ENCODE data around the gene PIP5K1C.
A peak's percentile ranks its signal among the peaks of the same experiment; 100 is the strongest.

DNA sequence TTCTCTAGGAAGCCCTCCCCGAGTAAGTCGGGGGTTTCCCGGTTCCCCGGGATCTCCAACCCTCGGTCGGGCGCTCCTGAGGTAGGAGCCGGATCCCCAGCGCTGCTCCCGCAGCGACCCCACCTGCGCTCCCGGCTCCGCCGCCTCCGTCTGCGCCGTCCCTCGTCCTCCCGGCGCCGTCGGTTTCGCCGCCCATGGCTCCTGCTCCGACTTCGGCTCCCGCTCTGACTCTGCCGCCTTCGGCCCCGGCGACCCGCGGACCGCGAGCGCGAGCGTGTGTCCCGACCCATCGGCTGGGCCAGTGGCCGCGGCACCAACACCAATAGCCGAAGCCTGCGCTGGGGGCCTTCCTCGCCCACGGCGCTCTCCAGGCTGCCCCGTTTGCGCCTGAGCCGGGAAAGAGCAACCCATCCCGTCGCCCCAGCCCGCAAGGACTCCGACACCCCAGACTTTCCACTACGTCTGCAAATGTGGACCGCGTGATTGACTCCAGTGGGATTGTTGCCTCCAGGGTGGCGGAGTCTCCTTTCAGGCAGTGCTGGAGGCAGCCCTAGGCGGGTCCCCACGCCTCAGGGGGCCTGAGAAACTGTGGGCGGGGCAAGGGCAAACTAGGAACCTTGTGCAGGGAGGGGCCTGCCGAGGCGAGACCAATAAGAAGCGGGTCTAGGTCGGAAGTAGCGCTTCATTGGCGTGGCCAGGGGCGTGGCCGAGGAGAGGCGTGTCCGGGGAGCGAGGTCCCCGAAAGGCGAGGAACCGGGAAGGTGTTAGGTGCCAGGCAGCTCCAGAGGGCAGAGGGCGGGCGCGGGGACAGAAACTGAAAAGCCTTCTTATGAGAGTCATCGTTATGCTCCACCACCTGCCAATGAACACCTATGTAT is 73.6 kb downstream of the PIP5K1C start, which contains the start of gene CACTIN:
- TF ChIP-seq EZH2 (IDR thresholded peaks at IDR 0.05; ENCODE audit: borderline replicate concordance, low read depth, low read length, poor library complexity, severe bottlenecking) (no peak), CTCF (conservative IDR thresholded peaks at IDR 0.05; ENCODE audit: low read depth, low read length) (0 out of 2 replicates have a peak, but pooled peaks have one; percentile 7)
